NT2/D1 (cell line): ENCODE results near the gene UBA5.

Experiments
- DNase-seq: peaks from one replicate; pipeline ENCODE4 v3.0.0-alpha.2; 2011; ENCODE audit warnings: low read depth, low spot score
- H3K27me3 ChIP-seq: 2 replicates; pipeline ENCODE4 v1.6.0; 2011; ENCODE audit warnings: mild to moderate bottlenecking; ENCODE audit not compliant: insufficient read length, insufficient read depth
- H3K36me3 ChIP-seq: 2 replicates; pipeline ENCODE4 v1.6.1; 2011; ENCODE audit warnings: mild to moderate bottlenecking, low read length, mixed read lengths; ENCODE audit not compliant: insufficient read depth, insufficient read length
- H3K4me1 ChIP-seq: 2 replicates; pipeline ENCODE4 v1.5.1; 2011; ENCODE audit not compliant: insufficient read depth, insufficient read length
- H3K4me3 ChIP-seq: 2 replicates; pipeline ENCODE4 v1.5.1; 2011; ENCODE audit warnings: low read depth; ENCODE audit not compliant: insufficient read length
- H3K9ac ChIP-seq: 2 replicates; pipeline ENCODE4 v1.6.0; 2011; ENCODE audit warnings: low read depth; ENCODE audit not compliant: insufficient read length
- H3K9me3 ChIP-seq: 2 replicates; pipeline ENCODE4 v1.5.1; 2011; ENCODE audit warnings: mild to moderate bottlenecking, low read length; ENCODE audit not compliant: insufficient read depth
- SUZ12 ChIP-seq: IDR thresholded peaks from 2 replicates; pipeline ENCODE4 v1.6.1; 2011; ENCODE audit not compliant: insufficient read length, insufficient read depth; ENCODE audit errors: extremely low read depth
- YY1 ChIP-seq: IDR thresholded peaks from 2 replicates; pipeline ENCODE4 v1.6.1; 2011; ENCODE audit not compliant: insufficient read length, insufficient read depth
- ZNF274 ChIP-seq: IDR thresholded peaks from 2 replicates; pipeline ENCODE4 v1.6.1; 2011; ENCODE audit warnings: mild to moderate bottlenecking, low read depth, low read length

UBA5 gene

GRCh38 chr3:132690040-132690439 lies 29.9 kb downstream of the UBA5 start:
- H3K9me3 ChIP-seq = no peaks in the 10 kb centered on the region
- H3K36me3 ChIP-seq = peaks cover 75% of the 10 kb centered on the region
- H3K4me1 ChIP-seq = no peaks in the 10 kb centered on the region

GRCh38 chr3:132694991-132695390 lies 34.9 kb downstream of the UBA5 start:
- Histone ChIP-seq H3K4me1 (no peaks in the 10 kb centered on the region), H3K27me3 (no peaks in the 10 kb centered on the region), H3K4me3 (no peak overlapping the region), H3K9me3 (no peaks in the 10 kb centered on the region), H3K9ac (no peak overlapping the region), H3K36me3 (peaks cover 73% of the 10 kb centered on the region)
- no peak for DNase-seq
- TF ChIP-seq ZNF274 (no peak), SUZ12 (no peak), YY1 (no peak)

More at GRCh38 chr3:132690040-132690439, 29.9 kb downstream of the UBA5 start:
- DNase-seq = no peak
- TF ChIP-seq YY1 = no peak
- no peak for TF ChIP-seq ZNF274
- no peak for TF ChIP-seq SUZ12
- no peaks in the 10 kb centered on the region for H3K27me3 ChIP-seq
- H3K9ac ChIP-seq = no peak overlapping the region
- H3K4me3 ChIP-seq = no peak overlapping the region

GRCh38 chr3:132695422-132695821 lies 35.3 kb downstream of the UBA5 start:
- Histone ChIP-seq H3K4me3 (no peak overlapping the region), H3K27me3 (no peaks in the 10 kb centered on the region), H3K4me1 (no peaks in the 10 kb centered on the region), H3K9me3 (no peaks in the 10 kb centered on the region), H3K36me3 (peaks cover 73% of the 10 kb centered on the region), H3K9ac (no peak overlapping the region)
- no peak for TF ChIP-seq ZNF274
- no peak for TF ChIP-seq YY1
- TF ChIP-seq SUZ12 = no peak
- no peak for DNase-seq

- no peak overlapping the region for H3K4me3 ChIP-seq
- no peak for DNase-seq
- H3K9ac ChIP-seq = no peak overlapping the region
- no peak for TF ChIP-seq YY1
- TF ChIP-seq SUZ12 = no peak
- no peak for TF ChIP-seq ZNF274
- peaks cover 67% of the 10 kb centered on the region for H3K36me3 ChIP-seq
- H3K9me3 ChIP-seq = no peaks in the 10 kb centered on the region
- no peaks in the 10 kb centered on the region for H3K4me1 ChIP-seq
- H3K27me3 ChIP-seq = no peaks in the 10 kb centered on the region
Observed at GRCh38 chr3:132703733-132704132, 43.6 kb downstream of the UBA5 start.

GRCh38 chr3:132709761-132710160 lies 49.6 kb downstream of the UBA5 start:
- H3K9ac ChIP-seq = no peak overlapping the region
- no peak overlapping the region for H3K4me3 ChIP-seq
- TF ChIP-seq YY1 (no peak), ZNF274 (no peak), SUZ12 (no peak)
- no peaks in the 10 kb centered on the region for H3K27me3 ChIP-seq
- H3K9me3 ChIP-seq = no peaks in the 10 kb centered on the region
- no peak for DNase-seq
- H3K4me1 ChIP-seq = no peaks in the 10 kb centered on the region
- H3K36me3 ChIP-seq = peaks cover 75% of the 10 kb centered on the region

- no peak overlapping the region for H3K9ac ChIP-seq
- no peaks in the 10 kb centered on the region for H3K27me3 ChIP-seq
- DNase-seq = no peak
- no peaks in the 10 kb centered on the region for H3K9me3 ChIP-seq
- no peak for TF ChIP-seq ZNF274
- TF ChIP-seq YY1 = no peak
- TF ChIP-seq SUZ12 = no peak
- no peak overlapping the region for H3K4me3 ChIP-seq
- no peaks in the 10 kb centered on the region for H3K4me1 ChIP-seq
- H3K36me3 ChIP-seq = peaks cover 79% of the 10 kb centered on the region
Observed at GRCh38 chr3:132710311-132710710, 50.2 kb downstream of the UBA5 start.

GRCh38 chr3:132713977-132714727 lies 54.0 kb downstream of the UBA5 start:
- Histone ChIP-seq H3K27me3 (no peaks in the 10 kb centered on the region), H3K4me3 (no peak overlapping the region), H3K9ac (no peak overlapping the region), H3K4me1 (no peaks in the 10 kb centered on the region), H3K9me3 (no peaks in the 10 kb centered on the region), H3K36me3 (peaks cover 87% of the 10 kb centered on the region)
- no peak for DNase-seq
- TF ChIP-seq YY1 (no peak), SUZ12 (no peak), ZNF274 (no peak)

- Histone ChIP-seq H3K9me3 (no peaks in the 10 kb centered on the region), H3K4me3 (no peak overlapping the region), H3K9ac (no peak overlapping the region), H3K36me3 (peaks cover 66% of the 10 kb centered on the region), H3K27me3 (no peaks in the 10 kb centered on the region), H3K4me1 (no peaks in the 10 kb centered on the region)
- no peak for DNase-seq
- TF ChIP-seq SUZ12 (no peak), YY1 (no peak), ZNF274 (no peak)
Observed at GRCh38 chr3:132716372-132716771, 56.2 kb downstream of the UBA5 start.
